Activated CD8-positive, alpha-beta memory T cell treated with anti-CD3 and anti-CD28 coated beads, Interleukin-2, amount 50 U/mL, for 1 hour (primary cell): ENCODE results near the gene B3GNT9.
"Not testable (repeated sequence)": the region's sequence is repeated elsewhere in the genome, so short reads cannot be mapped to it uniquely, and the experiment has no call there.

Experiments used
- DNase-seq: peaks from one replicate; pipeline ENCODE4 v3.0.0-alpha.2; 2020; ENCODE audit errors: extremely low read depth

Gene B3GNT9

GRCh38 chr16:67150047-67150832, 558 bp downstream of the B3GNT9 start:
- DNase-seq = no peak

- no peak for DNase-seq
These were observed 1.3 kb downstream of the B3GNT9 start for GRCh38 chr16:67149276-67150046.

- DNase-seq = no peak
These were observed 2.0 kb downstream of the B3GNT9 start for GRCh38 chr16:67148656-67149275.

GRCh38 chr16:67148221-67148620, 2.6 kb downstream of the B3GNT9 start:
- DNase-seq = no peak

GRCh38 chr16:67147437-67148140, 3.2 kb downstream of the B3GNT9 start:
- no peak for DNase-seq

GRCh38 chr16:67146523-67147357, 4.1 kb downstream of the B3GNT9 start:
- no peak for DNase-seq

GRCh38 chr16:67145746-67146145, 5.1 kb downstream of the B3GNT9 start:
- no peak for DNase-seq

GRCh38 chr16:67144943-67145342, 5.9 kb downstream of the B3GNT9 start:
- DNase-seq = no peak

GRCh38 chr16:67142342-67142741, 8.5 kb downstream of the B3GNT9 start:
- no peak for DNase-seq

- DNase-seq = no peak
These were observed 9.4 kb downstream of the B3GNT9 start for GRCh38 chr16:67141391-67141790.

GRCh38 chr16:67137605-67138004, 13.2 kb downstream of the B3GNT9 start:
- DNase-seq = no peak

- no peak for DNase-seq
These were observed 21.4 kb downstream of the B3GNT9 start for GRCh38 chr16:67129422-67129821.

GRCh38 chr16:67128887-67129286, 21.9 kb downstream of the B3GNT9 start:
- no peak for DNase-seq

GRCh38 chr16:67128417-67128816, 22.4 kb downstream of the B3GNT9 start:
- no peak for DNase-seq

- DNase-seq = not testable (repeated sequence)
These were observed 28.0 kb downstream of the B3GNT9 start for GRCh38 chr16:67122799-67123198.

- DNase-seq = no peak
These were observed 30.8 kb downstream of the B3GNT9 start for GRCh38 chr16:67120025-67120424.

- no peak for DNase-seq
These were observed 33.1 kb downstream of the B3GNT9 start for GRCh38 chr16:67117716-67118115.

GRCh38 chr16:67116388-67117311, 34.1 kb downstream of the B3GNT9 start:
- no peak for DNase-seq

GRCh38 chr16:67115639-67116038, 35.2 kb downstream of the B3GNT9 start:
- DNase-seq = no peak

GRCh38 chr16:67114793-67115192, 36.0 kb downstream of the B3GNT9 start:
- DNase-seq = no peak
